Measurements from ENCODE around the gene NRROS.
A peak's percentile ranks its signal among the peaks of the same experiment; 100 is the strongest.

NRROS gene

GRCh38 chr3:196624067-196624790 lies 15.3 kb upstream of the NRROS start:
- peaks cover 2% of the 10 kb centered on the region for H3K4me1 ChIP-seq (ENCODE audit: control insufficient read depth, insufficient read depth, low read length, poor library complexity, severe bottlenecking)
- no peak overlapping the region for H3K27ac ChIP-seq (ENCODE audit: insufficient read depth, low read length, poor library complexity, severe bottlenecking)
- no peaks in the 10 kb centered on the region for H3K27me3 ChIP-seq (replicated peaks; ENCODE audit: control insufficient read depth, insufficient read depth, low read length, poor library complexity, severe bottlenecking)
- H3K9me3 ChIP-seq (ENCODE audit: control insufficient read depth, low read length), result no peaks in the 10 kb centered on the region
- DNase-seq, result no peak
- H3K36me3 ChIP-seq (ENCODE audit: control insufficient read depth, insufficient read depth, low read length), result no peaks in the 10 kb centered on the region
- peak overlapping the region; percentile 0 for H3K4me3 ChIP-seq (ENCODE audit: insufficient read depth, low read depth, low read length, poor library complexity, severe bottlenecking)

DNA sequence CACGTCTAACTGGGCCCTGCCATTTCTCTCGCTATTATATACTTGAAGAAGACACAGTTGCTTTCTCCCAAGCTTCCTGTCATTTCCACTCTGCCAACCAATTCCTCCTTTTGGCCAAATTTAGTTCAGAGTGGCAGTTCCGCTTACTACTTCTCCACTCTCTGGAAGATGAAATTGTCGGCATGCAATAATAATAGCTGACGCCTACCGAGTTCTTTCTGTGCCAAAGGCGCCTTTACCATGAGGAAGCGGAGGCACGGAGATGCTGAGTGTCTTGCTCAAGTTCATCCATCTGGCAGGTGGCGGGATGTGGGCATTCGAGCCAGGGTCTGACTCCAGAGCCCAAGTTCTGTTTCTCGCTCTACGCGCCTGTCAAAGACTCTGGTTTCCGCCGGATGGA lies 14.6 kb upstream of the NRROS start:
- Histone ChIP-seq H3K27ac (ENCODE audit: insufficient read depth, low read length, poor library complexity, severe bottlenecking) (no peak overlapping the region), H3K9me3 (ENCODE audit: control insufficient read depth, low read length) (no peaks in the 10 kb centered on the region), H3K4me3 (ENCODE audit: insufficient read depth, low read depth, low read length, poor library complexity, severe bottlenecking) (no peak overlapping the region), H3K4me1 (ENCODE audit: control insufficient read depth, insufficient read depth, low read length, poor library complexity, severe bottlenecking) (peaks cover 8% of the 10 kb centered on the region), H3K36me3 (ENCODE audit: control insufficient read depth, insufficient read depth, low read length) (no peaks in the 10 kb centered on the region), H3K27me3 (replicated peaks; ENCODE audit: control insufficient read depth, insufficient read depth, low read length, poor library complexity, severe bottlenecking) (no peaks in the 10 kb centered on the region)
- DNase-seq, result no peak

GRCh38 chr3:196625331-196625730 lies 14.2 kb upstream of the NRROS start:
- Histone ChIP-seq H3K9me3 (ENCODE audit: control insufficient read depth, low read length) (no peaks in the 10 kb centered on the region), H3K36me3 (ENCODE audit: control insufficient read depth, insufficient read depth, low read length) (no peaks in the 10 kb centered on the region), H3K27ac (ENCODE audit: insufficient read depth, low read length, poor library complexity, severe bottlenecking) (no peak overlapping the region), H3K4me3 (ENCODE audit: insufficient read depth, low read depth, low read length, poor library complexity, severe bottlenecking) (no peak overlapping the region), H3K4me1 (ENCODE audit: control insufficient read depth, insufficient read depth, low read length, poor library complexity, severe bottlenecking) (peaks cover 11% of the 10 kb centered on the region), H3K27me3 (replicated peaks; ENCODE audit: control insufficient read depth, insufficient read depth, low read length, poor library complexity, severe bottlenecking) (no peaks in the 10 kb centered on the region)
- DNase-seq, result no peak

DNA sequence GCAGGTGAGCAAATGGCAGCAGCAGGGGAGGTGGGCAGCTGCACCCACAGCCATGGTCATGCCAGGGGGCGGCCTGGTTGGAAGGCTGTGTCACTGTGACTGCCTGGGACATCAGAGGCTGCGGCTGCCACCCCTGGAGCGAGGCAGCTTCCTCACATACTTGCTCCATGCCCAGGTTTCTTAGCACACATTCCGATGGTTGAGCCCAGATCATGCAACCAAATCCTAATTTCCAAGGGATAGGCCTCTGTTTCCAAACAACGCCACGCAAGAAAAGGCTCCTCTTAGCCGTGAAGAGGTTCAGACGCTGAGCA lies 11.6 kb upstream of the NRROS start:
- H3K27me3 ChIP-seq (replicated peaks; ENCODE audit: control insufficient read depth, insufficient read depth, low read length, poor library complexity, severe bottlenecking), result no peaks in the 10 kb centered on the region
- no peak for DNase-seq
- H3K4me1 ChIP-seq (ENCODE audit: control insufficient read depth, insufficient read depth, low read length, poor library complexity, severe bottlenecking), result peaks cover 28% of the 10 kb centered on the region
- no peak overlapping the region for H3K27ac ChIP-seq (ENCODE audit: insufficient read depth, low read length, poor library complexity, severe bottlenecking)
- no peaks in the 10 kb centered on the region for H3K9me3 ChIP-seq (ENCODE audit: control insufficient read depth, low read length)
- H3K4me3 ChIP-seq (ENCODE audit: insufficient read depth, low read depth, low read length, poor library complexity, severe bottlenecking), result no peak overlapping the region
- no peaks in the 10 kb centered on the region for H3K36me3 ChIP-seq (ENCODE audit: control insufficient read depth, insufficient read depth, low read length)

DNA sequence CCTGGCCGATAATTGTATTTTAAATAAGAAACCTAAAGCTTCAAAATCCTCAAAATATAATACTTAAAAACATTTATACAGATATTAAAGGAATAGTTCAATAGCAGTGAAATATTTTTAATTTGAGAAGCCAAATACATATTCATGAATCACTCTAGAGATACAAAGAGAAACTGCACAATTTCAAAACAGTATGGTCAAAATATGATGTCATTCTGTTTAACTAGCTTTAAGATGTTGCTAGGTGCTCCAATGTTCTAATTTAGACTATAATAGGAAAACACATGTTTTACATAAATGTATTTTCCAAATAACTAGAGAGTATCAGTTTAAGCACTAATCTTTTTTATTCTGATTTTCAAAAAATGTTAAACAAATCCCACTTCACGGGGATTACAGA lies 10.3 kb upstream of the NRROS start:
- Histone ChIP-seq H3K4me3 (ENCODE audit: insufficient read depth, low read depth, low read length, poor library complexity, severe bottlenecking) (no peak overlapping the region), H3K4me1 (ENCODE audit: control insufficient read depth, insufficient read depth, low read length, poor library complexity, severe bottlenecking) (peaks cover 38% of the 10 kb centered on the region), H3K27ac (ENCODE audit: insufficient read depth, low read length, poor library complexity, severe bottlenecking) (no peak overlapping the region), H3K27me3 (replicated peaks; ENCODE audit: control insufficient read depth, insufficient read depth, low read length, poor library complexity, severe bottlenecking) (no peaks in the 10 kb centered on the region), H3K9me3 (ENCODE audit: control insufficient read depth, low read length) (no peaks in the 10 kb centered on the region), H3K36me3 (ENCODE audit: control insufficient read depth, insufficient read depth, low read length) (no peaks in the 10 kb centered on the region)
- DNase-seq, result no peak

DNA sequence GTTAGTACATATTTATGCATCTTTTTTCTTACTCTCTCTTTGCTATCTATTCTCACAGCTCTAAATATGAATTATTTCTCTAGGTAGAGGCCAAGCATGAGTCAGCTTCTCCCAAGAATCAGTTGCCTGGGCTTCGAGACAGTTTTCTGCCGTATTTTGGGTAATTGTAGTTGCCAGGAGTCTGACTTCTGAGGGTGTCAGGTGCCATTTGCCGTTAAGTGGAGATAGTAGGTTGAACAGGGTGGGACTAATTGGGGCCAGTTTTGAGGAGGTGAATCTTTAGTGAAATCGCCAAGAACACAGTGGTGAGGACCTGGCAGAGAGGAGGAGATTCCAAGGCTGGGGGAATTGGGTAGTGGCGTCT lies 7.8 kb upstream of the NRROS start:
- peaks cover 41% of the 10 kb centered on the region for H3K4me1 ChIP-seq (ENCODE audit: control insufficient read depth, insufficient read depth, low read length, poor library complexity, severe bottlenecking)
- no peak for DNase-seq
- H3K27me3 ChIP-seq (replicated peaks; ENCODE audit: control insufficient read depth, insufficient read depth, low read length, poor library complexity, severe bottlenecking), result no peaks in the 10 kb centered on the region
- no peaks in the 10 kb centered on the region for H3K9me3 ChIP-seq (ENCODE audit: control insufficient read depth, low read length)
- H3K27ac ChIP-seq (ENCODE audit: insufficient read depth, low read length, poor library complexity, severe bottlenecking), result peak overlapping the region; percentile 92
- no peaks in the 10 kb centered on the region for H3K36me3 ChIP-seq (ENCODE audit: control insufficient read depth, insufficient read depth, low read length)
- H3K4me3 ChIP-seq (ENCODE audit: insufficient read depth, low read depth, low read length, poor library complexity, severe bottlenecking), result peak overlapping the region; percentile 43

- no peaks in the 10 kb centered on the region for H3K27me3 ChIP-seq (replicated peaks; ENCODE audit: control insufficient read depth, insufficient read depth, low read length, poor library complexity, severe bottlenecking)
- peak; percentile 82 to 85 (median 82) for DNase-seq
- H3K4me3 ChIP-seq (ENCODE audit: insufficient read depth, low read depth, low read length, poor library complexity, severe bottlenecking), result peak overlapping the region; percentile 43
- peaks cover 41% of the 10 kb centered on the region for H3K4me1 ChIP-seq (ENCODE audit: control insufficient read depth, insufficient read depth, low read length, poor library complexity, severe bottlenecking)
- no peaks in the 10 kb centered on the region for H3K36me3 ChIP-seq (ENCODE audit: control insufficient read depth, insufficient read depth, low read length)
- peak overlapping the region; percentile 92 for H3K27ac ChIP-seq (ENCODE audit: insufficient read depth, low read length, poor library complexity, severe bottlenecking)
- no peaks in the 10 kb centered on the region for H3K9me3 ChIP-seq (ENCODE audit: control insufficient read depth, low read length)
These were observed 7.3 kb upstream of the NRROS start for GRCh38 chr3:196632046-196632751.

GRCh38 chr3:196633555-196634151 lies 5.8 kb upstream of the NRROS start:
- no peak for DNase-seq
- Histone ChIP-seq H3K9me3 (ENCODE audit: control insufficient read depth, low read length) (no peaks in the 10 kb centered on the region), H3K4me1 (ENCODE audit: control insufficient read depth, insufficient read depth, low read length, poor library complexity, severe bottlenecking) (peaks cover 44% of the 10 kb centered on the region), H3K36me3 (ENCODE audit: control insufficient read depth, insufficient read depth, low read length) (no peaks in the 10 kb centered on the region), H3K4me3 (ENCODE audit: insufficient read depth, low read depth, low read length, poor library complexity, severe bottlenecking) (no peak overlapping the region), H3K27ac (ENCODE audit: insufficient read depth, low read length, poor library complexity, severe bottlenecking) (peak overlapping the region; percentile 92), H3K27me3 (replicated peaks; ENCODE audit: control insufficient read depth, insufficient read depth, low read length, poor library complexity, severe bottlenecking) (no peaks in the 10 kb centered on the region)

GRCh38 chr3:196634224-196634623 lies 5.3 kb upstream of the NRROS start:
- no peak for DNase-seq
- Histone ChIP-seq H3K4me1 (ENCODE audit: control insufficient read depth, insufficient read depth, low read length, poor library complexity, severe bottlenecking) (peaks cover 45% of the 10 kb centered on the region), H3K4me3 (ENCODE audit: insufficient read depth, low read depth, low read length, poor library complexity, severe bottlenecking) (no peak overlapping the region)

DNA sequence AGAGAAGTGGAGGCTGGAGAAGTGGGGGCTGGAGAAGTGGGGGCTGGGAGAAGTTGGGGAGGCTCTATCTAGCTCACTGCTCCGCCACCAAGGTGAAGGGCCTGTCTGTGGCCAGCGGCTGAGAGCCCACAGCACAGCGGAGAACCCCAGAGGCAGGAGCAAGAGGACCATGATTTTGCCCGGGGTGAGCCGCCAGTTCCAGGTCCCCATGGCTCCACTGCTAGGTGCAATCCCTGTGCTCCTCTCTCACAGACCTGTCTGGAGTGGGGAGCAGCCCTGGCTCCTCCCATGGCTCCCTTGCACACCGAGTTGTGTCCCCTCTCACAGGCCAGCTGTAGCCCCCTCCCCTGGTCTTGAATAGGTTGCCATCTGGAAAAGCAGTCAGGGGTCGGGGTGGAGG lies 4.7 kb upstream of the NRROS start:
- Histone ChIP-seq H3K36me3 (ENCODE audit: control insufficient read depth, insufficient read depth, low read length) (no peaks in the 10 kb centered on the region), H3K27ac (ENCODE audit: insufficient read depth, low read length, poor library complexity, severe bottlenecking) (no peak overlapping the region), H3K4me1 (ENCODE audit: control insufficient read depth, insufficient read depth, low read length, poor library complexity, severe bottlenecking) (peaks cover 39% of the 10 kb centered on the region), H3K27me3 (replicated peaks; ENCODE audit: control insufficient read depth, insufficient read depth, low read length, poor library complexity, severe bottlenecking) (no peaks in the 10 kb centered on the region), H3K9me3 (ENCODE audit: control insufficient read depth, low read length) (no peaks in the 10 kb centered on the region), H3K4me3 (ENCODE audit: insufficient read depth, low read depth, low read length, poor library complexity, severe bottlenecking) (no peak overlapping the region)
- DNase-seq, result no peak

More at GRCh38 chr3:196634224-196634623, 5.3 kb upstream of the NRROS start:
- H3K27me3 ChIP-seq (replicated peaks; ENCODE audit: control insufficient read depth, insufficient read depth, low read length, poor library complexity, severe bottlenecking), result no peaks in the 10 kb centered on the region
- no peaks in the 10 kb centered on the region for H3K9me3 ChIP-seq (ENCODE audit: control insufficient read depth, low read length)
- no peak overlapping the region for H3K27ac ChIP-seq (ENCODE audit: insufficient read depth, low read length, poor library complexity, severe bottlenecking)
- H3K36me3 ChIP-seq (ENCODE audit: control insufficient read depth, insufficient read depth, low read length), result no peaks in the 10 kb centered on the region

All from effector memory CD4-positive, alpha-beta T cell (primary cell).